ENCODE measurements around the gene ASMT. TPM values are rescaled to one million over a fixed set of nuclear protein-coding genes. Genes with fewer than 3 reads are reported as not detected.

Gene ASMT
- total and polyA plus RNA-seq, 7 donors: 0.22 TPM; not detected in 6

DNA sequence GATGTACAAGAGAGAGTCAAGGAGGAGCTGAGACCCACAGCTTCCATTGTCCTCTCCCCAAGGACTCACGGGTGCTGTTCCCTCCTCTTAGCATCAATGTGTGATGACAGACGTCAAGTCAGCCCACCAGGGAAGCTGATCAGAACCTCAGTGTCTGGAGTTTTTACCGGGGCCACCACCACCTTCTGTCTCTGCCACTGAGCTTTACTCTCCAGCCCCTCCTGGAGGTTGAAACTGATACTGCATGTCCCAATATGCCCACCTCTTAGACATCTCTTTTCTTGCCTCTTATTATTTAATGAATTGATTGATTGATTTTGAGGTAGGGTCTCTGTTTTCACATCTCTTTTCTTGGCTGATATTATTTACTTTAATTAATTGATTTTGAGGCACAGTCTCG lies 33.7 kb upstream of the ASMT start:
- Histone ChIP-seq H3K9me3 (no peaks in the 10 kb centered on the region), H3K4me1 (no peaks in the 10 kb centered on the region), H3K27ac (no peak overlapping the region), H3K36me3 (no peaks in the 10 kb centered on the region), H3K27me3 (peaks cover 0 to 8% (median 0%) of the 10 kb centered on the region in 3 donors), H3K4me3 (no peak overlapping the region)
- no peak for DNase-seq
- 20 to 50% methylated on average over 4 of the region's 4 CpGs for WGBS, 2 donors
- intact Hi-C loops (cut with DNase I): no loop called here
- TF ChIP-seq POLR2AphosphoS5 (IDR thresholded peaks at IDR 0.05): no peak
- no peak for TF ChIP-seq EP300 (IDR thresholded peaks at IDR 0.05)
- TF ChIP-seq, protein P1, sequence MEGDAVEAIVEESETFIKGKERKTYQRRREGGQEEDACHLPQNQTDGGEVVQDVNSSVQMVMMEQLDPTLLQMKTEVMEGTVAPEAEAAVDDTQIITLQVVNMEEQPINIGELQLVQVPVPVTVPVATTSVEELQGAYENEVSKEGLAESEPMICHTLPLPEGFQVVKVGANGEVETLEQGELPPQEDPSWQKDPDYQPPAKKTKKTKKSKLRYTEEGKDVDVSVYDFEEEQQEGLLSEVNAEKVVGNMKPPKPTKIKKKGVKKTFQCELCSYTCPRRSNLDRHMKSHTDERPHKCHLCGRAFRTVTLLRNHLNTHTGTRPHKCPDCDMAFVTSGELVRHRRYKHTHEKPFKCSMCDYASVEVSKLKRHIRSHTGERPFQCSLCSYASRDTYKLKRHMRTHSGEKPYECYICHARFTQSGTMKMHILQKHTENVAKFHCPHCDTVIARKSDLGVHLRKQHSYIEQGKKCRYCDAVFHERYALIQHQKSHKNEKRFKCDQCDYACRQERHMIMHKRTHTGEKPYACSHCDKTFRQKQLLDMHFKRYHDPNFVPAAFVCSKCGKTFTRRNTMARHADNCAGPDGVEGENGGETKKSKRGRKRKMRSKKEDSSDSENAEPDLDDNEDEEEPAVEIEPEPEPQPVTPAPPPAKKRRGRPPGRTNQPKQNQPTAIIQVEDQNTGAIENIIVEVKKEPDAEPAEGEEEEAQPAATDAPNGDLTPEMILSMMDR (IDR thresholded peaks at IDR 0.05): peak; percentile 31 to 71 (median 64)

DNA sequence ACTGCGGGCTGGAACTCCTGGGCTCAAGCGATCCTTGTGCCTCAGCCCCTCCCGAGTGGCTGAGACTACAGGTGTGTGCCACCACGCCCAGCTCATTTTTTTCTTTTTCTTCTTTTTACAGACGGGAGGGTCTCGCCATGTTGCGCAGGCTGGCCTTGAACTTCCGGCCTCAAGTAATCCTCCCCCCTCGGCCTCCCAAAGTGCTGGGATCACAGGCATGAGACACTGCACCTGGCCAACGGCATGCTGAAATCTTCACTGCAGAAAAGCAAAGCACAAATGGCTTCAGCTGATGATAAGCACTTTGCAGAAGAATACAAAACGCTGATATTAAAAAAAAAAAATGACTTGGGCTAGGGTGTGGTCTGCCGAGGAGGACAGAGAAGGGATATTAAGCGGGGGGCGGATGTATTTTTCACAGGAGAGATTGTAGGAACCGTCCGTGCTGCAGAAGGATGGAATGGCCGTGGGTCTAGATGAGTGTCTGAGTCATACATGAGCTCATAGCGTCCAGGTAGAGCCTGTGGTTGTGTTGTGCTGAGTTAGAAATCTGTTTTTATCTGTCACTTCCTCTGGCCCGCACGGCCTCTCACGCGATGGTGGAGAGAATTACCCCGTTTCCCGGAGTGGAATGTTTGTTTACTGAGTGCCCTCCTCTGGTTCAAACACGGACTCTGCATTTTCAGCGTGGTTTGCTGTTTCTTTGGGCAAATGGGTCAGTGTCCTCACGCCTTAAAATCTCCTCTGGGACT lies 32.0 kb upstream of the ASMT start:
- H3K27me3 ChIP-seq: peaks cover 0 to 8% (median 0%) of the 10 kb centered on the region in 3 donors
- no peak overlapping the region for H3K27ac ChIP-seq
- no peaks in the 10 kb centered on the region for H3K4me1 ChIP-seq
- TF ChIP-seq POLR2AphosphoS5 (IDR thresholded peaks at IDR 0.05) (no peak), EP300 (IDR thresholded peaks at IDR 0.05) (no peak), POLR2A (IDR thresholded peaks at IDR 0.05) (no peak)
- TF ChIP-seq, protein P1 (IDR thresholded peaks at IDR 0.05): no peak
- no peak overlapping the region for H3K4me3 ChIP-seq
- no peaks in the 10 kb centered on the region for H3K9me3 ChIP-seq
- intact Hi-C loops (cut with DNase I): no loop called here
- 12 to 62% methylated on average over 27 of the region's 27 CpGs for WGBS, 2 donors
- H3K36me3 ChIP-seq: no peaks in the 10 kb centered on the region
- DNase-seq: no peak

DNA sequence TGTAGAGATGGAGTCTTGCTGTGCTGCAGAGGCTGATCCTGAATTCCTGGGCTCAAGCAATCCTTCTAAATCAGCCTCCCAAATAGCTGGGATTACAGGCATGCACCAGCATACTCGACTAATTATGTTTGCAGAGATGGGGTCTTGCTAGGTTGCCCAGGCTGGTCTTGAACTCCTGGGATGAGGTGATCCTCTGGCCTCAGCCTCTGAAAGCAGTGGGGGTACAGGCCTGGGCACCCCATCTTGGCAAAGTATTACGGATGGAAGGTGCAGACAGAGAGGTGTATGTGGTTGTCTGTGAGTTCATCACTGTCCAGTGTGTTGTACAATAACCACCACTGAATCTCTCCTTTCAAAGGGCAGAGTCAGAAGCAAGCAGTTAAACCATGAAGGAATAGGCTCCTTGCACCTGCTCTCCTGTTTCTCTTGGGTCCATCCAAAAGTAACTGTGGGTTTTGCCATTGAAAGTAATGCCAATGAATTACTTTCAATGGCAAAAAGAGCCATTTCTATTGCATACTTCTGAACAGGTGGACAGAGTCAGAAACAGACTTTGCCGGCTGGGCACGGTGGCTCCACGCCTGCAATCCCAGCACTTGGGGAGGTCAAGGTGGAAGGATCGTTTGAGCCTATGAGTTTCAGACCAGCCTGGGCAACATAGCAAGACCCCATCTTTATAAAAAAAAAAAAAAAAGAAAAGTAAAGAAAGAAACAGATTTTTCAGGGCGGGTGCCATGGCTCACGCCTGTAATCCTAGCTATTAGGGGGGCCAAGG lies 30.4 kb upstream of the ASMT start:
- H3K4me1 ChIP-seq: no peaks in the 10 kb centered on the region
- H3K27ac ChIP-seq: no peak overlapping the region
- TF ChIP-seq EP300 (IDR thresholded peaks at IDR 0.05) (no peak), POLR2A (IDR thresholded peaks at IDR 0.05) (no peak), POLR2AphosphoS5 (IDR thresholded peaks at IDR 0.05) (no peak)
- TF ChIP-seq, protein P1 (IDR thresholded peaks at IDR 0.05): no peak
- no peaks in the 10 kb centered on the region for H3K36me3 ChIP-seq
- H3K9me3 ChIP-seq: no peaks in the 10 kb centered on the region
- no peak for DNase-seq
- 83 to 89% methylated on average over 8 of the region's 8 CpGs for WGBS, 2 donors
- H3K4me3 ChIP-seq: no peak overlapping the region
- peaks cover 0 to 8% (median 0%) of the 10 kb centered on the region in 3 donors for H3K27me3 ChIP-seq
- intact Hi-C loops (cut with DNase I): no loop called here

DNA sequence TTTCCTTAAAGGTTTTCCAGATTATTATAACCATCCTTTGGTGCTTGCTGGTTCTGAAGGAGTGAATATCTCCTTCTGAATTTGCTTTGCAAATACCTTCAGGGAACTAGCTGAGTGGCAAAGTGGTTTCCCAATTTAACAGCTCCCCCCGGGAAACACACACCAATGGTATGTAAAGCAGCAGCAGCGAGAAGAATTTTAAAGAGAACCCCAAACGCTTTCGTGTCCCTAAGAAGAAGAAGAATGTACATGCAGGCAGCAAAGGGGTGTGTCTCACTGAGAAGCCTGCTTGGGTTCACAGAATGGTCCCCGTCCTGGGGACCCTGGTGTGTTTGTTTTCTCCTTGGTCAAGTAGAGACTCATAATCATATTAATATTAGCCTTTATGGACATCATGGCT lies 27.7 kb upstream of the ASMT start:
- no peak overlapping the region for H3K4me3 ChIP-seq
- WGBS, 2 donors: 29 to 44% methylated on average over 5 of the region's 5 CpGs
- peaks cover 0 to 8% (median 0%) of the 10 kb centered on the region in 3 donors for H3K27me3 ChIP-seq
- H3K36me3 ChIP-seq: no peaks in the 10 kb centered on the region
- intact Hi-C loops (cut with DNase I): no loop called here
- no peak for DNase-seq
- H3K4me1 ChIP-seq: peaks cover 0 to 4% (median 1%) of the 10 kb centered on the region in 4 donors
- H3K9me3 ChIP-seq: no peaks in the 10 kb centered on the region
- no peak overlapping the region for H3K27ac ChIP-seq
- no peak for TF ChIP-seq EP300 (IDR thresholded peaks at IDR 0.05)
- no peak for TF ChIP-seq POLR2AphosphoS5 (IDR thresholded peaks at IDR 0.05)
- no peak for TF ChIP-seq POLR2A (IDR thresholded peaks at IDR 0.05)
- TF ChIP-seq, protein P1 (IDR thresholded peaks at IDR 0.05): no peak

All from sigmoid colon (tissue), 7 donors.